Choroid plexus epithelial cell (primary cell): ENCODE results near the gene BHMT2.

Experiments used
- DNase-seq: peaks from one replicate; pipeline ENCODE4 v3.0.0-alpha.2; 2010; ENCODE audit warnings: low read depth
- H3K4me3 ChIP-seq: 2 replicates; pipeline ENCODE4 v1.5.1; 2011; ENCODE audit warnings: low read depth, mild to moderate bottlenecking, control low read depth, low read length, moderate library complexity
- TF ChIP-seq, protein P1 (sequence below): conservative IDR thresholded peaks from 2 replicates; pipeline ENCODE4 v1.5.1; 2011; ENCODE audit warnings: low read depth, mild to moderate bottlenecking, control low read depth, inconsistent platforms, low read length, moderate library complexity

BHMT2 gene, protein sequence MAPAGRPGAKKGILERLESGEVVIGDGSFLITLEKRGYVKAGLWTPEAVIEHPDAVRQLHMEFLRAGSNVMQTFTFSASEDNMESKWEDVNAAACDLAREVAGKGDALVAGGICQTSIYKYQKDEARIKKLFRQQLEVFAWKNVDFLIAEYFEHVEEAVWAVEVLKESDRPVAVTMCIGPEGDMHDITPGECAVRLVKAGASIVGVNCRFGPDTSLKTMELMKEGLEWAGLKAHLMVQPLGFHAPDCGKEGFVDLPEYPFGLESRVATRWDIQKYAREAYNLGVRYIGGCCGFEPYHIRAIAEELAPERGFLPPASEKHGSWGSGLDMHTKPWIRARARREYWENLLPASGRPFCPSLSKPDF

DNA sequence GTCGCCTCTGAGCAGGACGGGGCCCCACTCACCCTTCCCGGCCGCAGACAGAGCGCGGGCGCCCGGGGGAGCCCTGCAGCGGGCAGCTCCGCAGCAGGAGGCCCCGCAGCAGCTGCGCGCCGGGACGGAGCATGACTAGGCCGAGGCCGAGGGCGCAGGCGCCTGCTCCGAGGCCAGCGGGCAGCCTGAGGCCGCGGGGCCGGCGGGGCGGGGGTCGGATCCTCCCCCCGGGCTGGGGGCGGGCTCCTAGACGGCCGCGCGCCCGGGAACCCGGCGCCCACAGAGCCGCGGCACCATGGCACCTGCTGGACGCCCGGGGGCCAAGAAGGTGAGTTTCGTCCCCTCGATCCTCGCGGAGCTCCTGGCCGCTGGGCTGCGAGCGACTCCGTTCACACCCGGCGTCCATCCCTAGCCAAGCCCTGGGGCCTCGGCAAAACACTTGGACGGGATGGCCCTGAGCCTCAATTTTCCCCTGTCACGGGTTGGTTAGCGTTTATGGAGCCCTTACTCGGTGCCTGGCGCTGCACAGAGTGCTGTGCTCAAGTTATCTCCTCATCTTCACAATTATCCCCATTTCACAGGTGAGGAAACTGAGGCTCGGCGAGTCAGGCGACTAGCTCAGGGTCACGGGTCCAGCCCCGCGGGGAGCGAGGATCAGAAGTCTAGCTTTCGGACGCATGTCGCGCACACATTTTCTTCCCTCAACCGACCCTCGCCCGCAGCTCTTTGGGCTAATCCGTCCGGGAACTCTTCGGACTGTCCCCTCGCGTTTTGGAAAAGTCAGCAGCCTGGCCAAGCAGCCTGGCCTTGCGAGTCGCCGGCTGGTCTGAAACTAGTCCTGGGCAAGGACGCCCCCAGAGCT, at the start of gene BHMT2, which contains the start of gene DMGDH:
TSS of gene BHMT2 (plus strand) at position 280 of the 862 bp plus-strand sequence. CDS start at position 296, 16 bp downstream.
TSS of gene DMGDH (minus strand) at position 187 of the 862 bp plus-strand sequence. CDS start at position 133, 54 bp downstream.
- TF ChIP-seq, protein P1, sequence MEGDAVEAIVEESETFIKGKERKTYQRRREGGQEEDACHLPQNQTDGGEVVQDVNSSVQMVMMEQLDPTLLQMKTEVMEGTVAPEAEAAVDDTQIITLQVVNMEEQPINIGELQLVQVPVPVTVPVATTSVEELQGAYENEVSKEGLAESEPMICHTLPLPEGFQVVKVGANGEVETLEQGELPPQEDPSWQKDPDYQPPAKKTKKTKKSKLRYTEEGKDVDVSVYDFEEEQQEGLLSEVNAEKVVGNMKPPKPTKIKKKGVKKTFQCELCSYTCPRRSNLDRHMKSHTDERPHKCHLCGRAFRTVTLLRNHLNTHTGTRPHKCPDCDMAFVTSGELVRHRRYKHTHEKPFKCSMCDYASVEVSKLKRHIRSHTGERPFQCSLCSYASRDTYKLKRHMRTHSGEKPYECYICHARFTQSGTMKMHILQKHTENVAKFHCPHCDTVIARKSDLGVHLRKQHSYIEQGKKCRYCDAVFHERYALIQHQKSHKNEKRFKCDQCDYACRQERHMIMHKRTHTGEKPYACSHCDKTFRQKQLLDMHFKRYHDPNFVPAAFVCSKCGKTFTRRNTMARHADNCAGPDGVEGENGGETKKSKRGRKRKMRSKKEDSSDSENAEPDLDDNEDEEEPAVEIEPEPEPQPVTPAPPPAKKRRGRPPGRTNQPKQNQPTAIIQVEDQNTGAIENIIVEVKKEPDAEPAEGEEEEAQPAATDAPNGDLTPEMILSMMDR = no peak
- DNase-seq = peak; percentile 77
- H3K4me3 ChIP-seq = peak within 1 kb of the TSS; percentile 57

DNA sequence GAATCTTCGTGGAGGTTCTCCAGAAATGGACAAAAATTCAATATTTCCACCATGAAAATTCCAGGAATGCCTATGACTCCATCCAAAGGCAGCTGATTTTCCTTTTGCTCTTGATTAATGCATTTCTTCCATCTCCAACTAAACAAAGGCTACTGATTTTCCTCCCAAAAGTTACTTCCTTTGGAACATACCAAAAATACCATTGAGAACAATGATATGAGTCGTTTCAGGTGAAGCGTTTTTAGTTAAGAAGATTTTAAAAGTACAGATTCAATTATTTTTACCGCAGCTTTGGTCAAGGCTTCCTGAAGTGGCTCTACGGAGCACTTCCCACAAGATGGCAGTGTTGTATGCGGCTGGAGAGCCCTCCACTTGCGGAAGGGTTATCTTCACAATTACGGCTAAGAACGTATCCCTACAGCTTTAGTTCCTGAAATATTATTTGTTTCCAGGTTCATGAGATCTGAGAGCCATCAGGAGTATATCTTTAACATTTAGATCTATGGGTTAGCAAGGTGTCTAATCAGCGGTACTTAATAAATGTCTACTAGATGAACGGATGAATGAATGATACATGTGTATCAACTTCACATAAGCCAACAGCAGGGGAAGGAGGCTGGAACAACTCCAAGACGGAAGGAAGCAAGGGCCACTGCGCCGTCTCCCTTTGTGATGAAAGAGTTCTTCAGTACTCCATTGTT, 48.6 kb upstream of the BHMT2 start:
- H3K4me3 ChIP-seq = peak overlapping the region; percentile 27
- peak; percentile 85 for DNase-seq

DNA sequence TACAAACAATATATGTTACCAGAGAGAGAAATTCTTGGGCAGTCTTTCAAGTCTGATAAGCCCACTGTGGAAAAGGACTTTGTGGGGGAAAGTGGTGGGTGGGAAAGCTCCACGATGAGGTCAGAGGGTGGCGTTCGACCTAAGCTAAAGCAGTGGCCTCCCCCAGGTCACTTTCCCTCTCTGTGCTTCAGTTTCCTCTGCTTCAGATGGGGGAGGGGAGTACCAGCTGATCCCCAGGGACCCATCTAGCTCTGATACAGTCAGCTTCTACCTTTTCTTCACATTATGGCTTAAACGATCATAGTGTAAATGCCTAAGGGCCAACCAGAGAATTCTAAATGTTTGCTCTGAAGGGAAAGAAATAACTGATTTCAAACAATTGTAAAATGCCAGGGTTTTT, 47.8 kb upstream of the BHMT2 start:
- no peak for DNase-seq
- no peak overlapping the region for H3K4me3 ChIP-seq
- TF ChIP-seq, protein P1 = no peak

More for the DNA sequence above, 48.6 kb upstream of the BHMT2 start:
- TF ChIP-seq, protein P1 = peak; percentile 95

DNA sequence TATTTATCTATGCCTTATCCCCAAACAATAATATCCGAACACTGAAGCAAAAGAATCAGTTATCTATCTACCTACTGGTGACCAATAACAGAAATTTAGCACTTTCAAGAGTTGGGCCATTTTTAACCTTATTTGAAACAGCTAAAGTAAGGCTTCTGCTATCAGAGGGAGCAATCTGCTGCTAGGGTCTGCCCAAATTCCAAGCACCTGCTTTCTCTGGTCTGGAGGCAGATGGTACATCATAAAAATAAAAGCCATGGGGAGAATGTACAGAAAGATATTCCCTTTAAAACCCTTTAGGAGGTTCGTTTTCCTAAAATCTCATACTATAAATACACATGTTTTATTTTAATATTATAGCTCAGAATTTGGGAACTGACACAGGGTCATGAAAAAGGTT, 46.8 kb upstream of the BHMT2 start:
- DNase-seq = no peak
- H3K4me3 ChIP-seq = no peak overlapping the region
- TF ChIP-seq, protein P1 = no peak

DNA sequence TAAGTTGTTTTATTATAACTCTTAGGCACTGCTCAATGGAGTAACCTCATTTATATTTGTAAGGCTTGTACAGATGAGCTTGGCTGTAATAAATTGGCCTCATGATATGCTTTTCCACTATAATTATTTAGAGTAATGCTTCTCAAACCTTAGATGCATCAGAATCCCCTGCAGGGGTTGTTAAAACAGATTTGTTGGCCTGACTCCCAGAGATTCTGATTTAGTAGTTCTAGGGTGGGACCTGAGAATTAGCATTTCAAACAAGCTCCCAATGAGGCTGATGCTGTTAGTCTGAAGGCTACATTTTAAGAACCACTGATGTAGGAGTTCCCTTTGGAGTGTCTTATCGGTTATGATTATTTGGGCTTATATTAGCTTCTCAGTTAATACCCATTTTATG, 46.2 kb upstream of the BHMT2 start:
- DNase-seq = no peak
- no peak overlapping the region for H3K4me3 ChIP-seq
- TF ChIP-seq, protein P1 = no peak

DNA sequence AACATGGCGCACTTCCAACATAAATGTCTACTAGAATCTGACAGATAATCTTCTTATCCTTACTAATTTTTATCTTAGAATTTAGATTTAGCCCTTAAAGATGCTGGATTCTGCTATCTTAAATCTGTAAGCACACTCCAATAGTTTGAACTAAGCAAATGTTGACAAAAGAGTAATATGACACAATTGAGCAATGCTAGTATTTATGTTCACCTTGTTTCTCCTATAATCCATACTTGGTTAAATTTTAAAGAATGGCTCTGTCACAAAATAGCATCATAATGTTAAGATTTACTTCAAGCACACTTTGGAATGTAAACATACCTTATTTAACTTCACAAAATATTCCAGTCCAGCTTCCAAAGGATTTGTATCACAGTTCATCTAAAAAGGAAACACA, 45.6 kb upstream of the BHMT2 start:
- no peak overlapping the region for H3K4me3 ChIP-seq
- DNase-seq = no peak
- TF ChIP-seq, protein P1 = no peak
